CD4-positive, CD25-positive, alpha-beta regulatory T cell (primary cell): ENCODE data around the gene PET100. TPM values are rescaled to one million over a fixed set of nuclear protein-coding genes. Genes with fewer than 3 reads are reported as not detected.

Experiments
- ATAC-seq, 2 donors: fragments of 150-1000 bp; cut with Tn5 transposase; one replicate each; pipeline ENCODE4 v1.10.0; 2021; ENCODE audit warnings: low read depth in 2 of 2, moderate number of reproducible peaks in 2 of 2, moderate library complexity in 1 of 2
- DNase-seq, 3 donors: peaks; one replicate each; pipeline versions ENCODE4 v3.0.0 to v3.0.0-alpha.2; 2012 to 2022; ENCODE audit warnings: mixed read lengths in 1 of 3
- H3K27ac ChIP-seq: one replicate; pipeline ENCODE4 v1.7.0; 2013; ENCODE audit warnings: mild to moderate bottlenecking, low read length; ENCODE audit not compliant: insufficient read depth, poor library complexity, severe bottlenecking
- H3K27me3 ChIP-seq: one replicate; pipeline ENCODE4 v1.7.0; 2013; ENCODE audit warnings: low read length; ENCODE audit not compliant: control insufficient read depth, insufficient read depth
- H3K36me3 ChIP-seq: one replicate; pipeline ENCODE4 v1.7.0; 2013; ENCODE audit warnings: mild to moderate bottlenecking, low read length, moderate library complexity; ENCODE audit not compliant: control insufficient read depth, insufficient read depth
- H3K4me1 ChIP-seq: 2 replicates; pipeline ENCODE4 v1.7.0; 2013; ENCODE audit warnings: mild to moderate bottlenecking, low read length; ENCODE audit not compliant: insufficient read depth, control insufficient read depth, poor library complexity, severe bottlenecking
- H3K4me3 ChIP-seq: one replicate; pipeline ENCODE4 v1.7.0; 2013; ENCODE audit warnings: low read depth, mild to moderate bottlenecking, low read length, moderate library complexity
- H3K9me3 ChIP-seq, 2 experiments: 1 replicate in 1 of 2; 2 replicates in 1 of 2; pipeline ENCODE4 v1.7.0; 2013; ENCODE audit warnings: low read length in 2 of 2, mild to moderate bottlenecking in 1 of 2, moderate library complexity in 1 of 2; ENCODE audit not compliant: control insufficient read depth in 2 of 2
- H3K27ac Mint-ChIP-seq, 3 donors: one replicate each; pipeline ENCODE4 v1.8.0; 2020 to 2022; ENCODE audit warnings: mild to moderate bottlenecking in 3 of 3, mixed read lengths in 3 of 3, moderate library complexity in 2 of 3
- H3K27me3 Mint-ChIP-seq: one replicate; pipeline ENCODE4 v1.8.0; 2022; ENCODE audit warnings: mild to moderate bottlenecking, mixed read lengths
- H3K36me3 Mint-ChIP-seq: one replicate; pipeline ENCODE4 v1.8.0; 2020; ENCODE audit warnings: mixed read lengths
- H3K4me1 Mint-ChIP-seq, 4 donors: one replicate each; pipeline ENCODE4 v1.8.0; 2020 to 2022; ENCODE audit warnings: mixed read lengths in 4 of 4, mild to moderate bottlenecking in 1 of 4
- H3K4me3 Mint-ChIP-seq, 4 donors: one replicate each; pipeline ENCODE4 v1.8.0; 2020 to 2022; ENCODE audit warnings: mild to moderate bottlenecking in 4 of 4, mixed read lengths in 4 of 4, moderate library complexity in 3 of 4
- H3K9me3 Mint-ChIP-seq, 7 donors: one replicate each; pipeline ENCODE4 v1.8.0; 2020 to 2022; ENCODE audit warnings: mixed read lengths in 7 of 7, mild to moderate bottlenecking in 3 of 7, moderate library complexity in 2 of 7
- polyA plus RNA-seq, 4 donors: library from polyadenylated mRNA; unstranded; fragments of 300-500 nt; fragmentation: Illumina TruSeq; gene quantifications; one replicate each; pipeline ENCODE4 v1.2.3, GENCODE V29; 2021
- total RNA-seq: library from RNA; stranded (reverse); gene quantifications from one replicate; pipeline ENCODE4 v1.2.3, GENCODE V29; 2022

The PET100 gene
- total and polyA plus RNA-seq, 5 donors from 2014 or later, result 116 to 500 (median 298) TPM

DNA sequence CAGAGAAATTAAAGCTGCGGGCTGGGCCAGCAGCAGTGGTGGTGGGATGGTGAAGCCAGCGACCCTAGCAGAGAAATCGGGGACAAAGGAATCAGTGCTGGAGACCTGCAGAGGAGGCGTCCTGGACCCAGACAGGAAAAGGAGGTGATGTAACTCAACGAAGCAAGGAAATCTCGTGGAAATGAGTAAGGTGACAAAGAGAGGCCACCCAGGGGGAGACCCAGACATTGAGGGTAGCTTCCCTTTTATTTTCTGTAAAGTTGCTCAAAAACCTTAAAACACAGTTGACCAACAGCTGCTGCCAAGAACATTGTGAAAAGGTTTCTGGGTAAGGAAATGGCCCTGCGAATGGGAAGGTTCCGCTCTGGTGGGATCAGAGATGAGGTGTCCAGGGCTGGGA, 26.0 kb downstream of the PET100 start:
- Mint-ChIP-seq H3K4me1 (peaks cover 12 to 32% (median 22%) of the 10 kb centered on the region in 4 donors), H3K27me3 (peaks cover 8% of the 10 kb centered on the region), H3K4me3 (no peak overlapping the region), H3K27ac (no peak overlapping the region), H3K9me3 (no peaks in the 10 kb centered on the region), H3K36me3 (no peaks in the 10 kb centered on the region)
- H3K9me3 ChIP-seq, result no peaks in the 10 kb centered on the region
- H3K4me1 ChIP-seq, result peaks cover 20% of the 10 kb centered on the region
- DNase-seq (no peak), ATAC-seq (no peak)
- no peak overlapping the region for H3K27ac ChIP-seq
- no peak overlapping the region for H3K4me3 ChIP-seq
- H3K36me3 ChIP-seq, result no peaks in the 10 kb centered on the region
- H3K27me3 ChIP-seq, result no peaks in the 10 kb centered on the region

DNA sequence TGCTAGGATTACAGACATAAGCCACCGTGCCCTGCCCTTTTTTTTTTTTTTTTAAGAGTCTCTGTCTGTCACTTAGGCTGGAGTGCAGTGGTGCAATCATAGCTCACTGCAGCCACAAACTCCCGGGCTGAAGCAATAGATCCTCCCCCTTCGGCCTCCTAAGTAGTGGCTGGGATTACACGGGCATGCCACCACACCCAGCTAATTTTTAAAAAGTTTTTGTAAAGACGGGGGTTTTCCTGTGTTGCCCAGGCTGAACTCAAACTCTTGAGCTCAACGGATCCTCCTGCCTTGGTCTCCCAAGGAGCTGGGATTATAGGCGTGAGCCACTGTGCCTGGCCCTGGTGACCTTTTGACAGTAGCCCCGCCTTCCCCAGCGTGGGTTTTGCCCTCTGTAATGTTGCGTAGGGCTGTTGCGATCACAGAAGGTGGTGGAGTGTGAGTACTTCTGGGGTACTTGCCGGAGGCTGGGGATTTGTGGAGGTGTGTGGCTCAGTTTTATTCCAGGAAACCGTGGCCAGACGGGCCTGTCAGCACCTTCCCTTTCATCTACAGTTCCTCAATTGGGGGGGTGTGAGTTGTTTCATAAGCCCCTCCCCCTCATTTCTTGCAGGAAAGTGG, 27.6 kb downstream of the PET100 start:
- Mint-ChIP-seq H3K4me3 (peak overlapping the region in 3 of 4 donors; percentile 33 to 79 (median 56)), H3K9me3 (no peaks in the 10 kb centered on the region), H3K27me3 (peaks cover 2% of the 10 kb centered on the region), H3K4me1 (peaks cover 7 to 28% (median 19%) of the 10 kb centered on the region in 4 donors), H3K27ac (peak overlapping the region; percentile 20 to 91 (median 20)), H3K36me3 (no peaks in the 10 kb centered on the region)
- Histone ChIP-seq H3K4me1 (peaks cover 16% of the 10 kb centered on the region), H3K9me3 (no peaks in the 10 kb centered on the region), H3K27me3 (no peaks in the 10 kb centered on the region), H3K4me3 (no peak overlapping the region), H3K36me3 (no peaks in the 10 kb centered on the region), H3K27ac (no peak overlapping the region)
- ATAC-seq (peak in 1 of 2 donors; percentile 11), DNase-seq (peak in 1 of 3 donors; percentile 61)

DNA sequence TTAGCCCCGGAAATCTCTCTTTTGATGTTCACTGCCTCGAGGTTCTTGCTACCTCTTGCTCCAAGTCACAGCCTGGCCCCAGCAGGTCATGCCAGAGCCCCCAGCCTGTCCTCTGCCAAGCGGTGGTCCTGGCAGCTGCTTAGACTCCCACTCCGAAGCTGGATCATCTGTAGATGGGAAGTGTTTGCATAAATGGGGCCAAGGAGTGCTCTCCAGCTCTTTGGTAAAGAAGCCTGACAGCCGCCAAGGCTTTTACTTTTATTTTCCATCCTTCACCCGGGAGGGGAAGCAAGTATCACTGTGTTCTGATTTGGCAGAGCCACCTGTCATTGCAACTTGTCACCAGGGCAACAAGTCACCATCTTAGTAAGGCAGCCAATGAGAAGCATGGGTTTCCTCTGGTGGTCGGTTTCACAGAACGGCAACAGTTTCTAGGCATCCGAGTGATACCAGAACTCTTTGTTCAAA, 28.7 kb downstream of the PET100 start:
- Mint-ChIP-seq H3K27me3 (peaks cover 6% of the 10 kb centered on the region), H3K4me1 (peaks cover 6 to 22% (median 14%) of the 10 kb centered on the region in 4 donors), H3K4me3 (peak overlapping the region; percentile 36 to 79 (median 78)), H3K27ac (peak overlapping the region; percentile 34 to 91 (median 53)), H3K9me3 (no peaks in the 10 kb centered on the region), H3K36me3 (no peaks in the 10 kb centered on the region)
- H3K4me1 ChIP-seq, result peaks cover 14% of the 10 kb centered on the region
- ATAC-seq (peak; percentile 89 to 92), DNase-seq (peak; percentile 20 to 92 (median 63))
- H3K36me3 ChIP-seq, result no peaks in the 10 kb centered on the region
- H3K27me3 ChIP-seq, result no peaks in the 10 kb centered on the region
- peak overlapping the region; percentile 52 for H3K4me3 ChIP-seq
- no peaks in the 10 kb centered on the region for H3K9me3 ChIP-seq
- H3K27ac ChIP-seq, result peak overlapping the region; percentile 67

DNA sequence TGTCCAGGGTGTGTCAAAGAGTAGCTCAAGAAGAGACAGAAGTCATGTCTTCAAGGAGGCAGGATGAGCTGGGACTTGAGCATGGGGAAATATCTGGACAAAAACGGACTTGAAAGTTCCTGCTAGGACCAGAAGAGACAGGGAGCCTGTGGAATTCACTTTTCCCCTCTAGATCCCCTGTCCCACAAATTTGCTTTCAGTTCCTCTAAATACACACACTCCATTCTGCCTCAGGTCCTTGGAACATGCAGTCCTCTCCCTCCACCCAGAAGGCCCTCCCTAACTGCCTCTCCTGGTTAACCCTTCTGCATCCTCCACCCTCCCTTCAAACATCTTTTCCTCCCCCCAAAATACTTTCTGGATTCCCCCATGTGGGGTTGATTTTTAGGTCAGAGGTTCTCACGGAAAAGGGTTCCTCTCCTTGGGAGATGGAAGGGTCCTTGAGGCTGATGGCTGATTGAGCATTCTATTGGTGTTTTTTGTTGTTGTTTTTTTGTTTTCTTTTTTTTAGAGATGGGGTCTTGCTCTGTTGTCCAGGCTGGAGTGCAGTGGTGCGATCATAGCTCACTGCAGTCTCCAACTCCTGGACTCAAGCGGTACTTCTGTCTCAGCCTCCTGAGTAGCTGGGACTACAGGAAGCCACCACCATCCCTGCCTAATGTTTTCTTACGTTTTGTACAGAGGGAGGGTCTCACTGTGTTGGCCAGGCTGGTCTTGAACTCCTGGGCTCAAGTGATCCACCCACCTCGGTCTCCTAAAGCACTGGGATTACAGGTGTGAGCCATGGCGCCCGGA, 32.3 kb downstream of the PET100 start:
- no peaks in the 10 kb centered on the region for H3K36me3 ChIP-seq
- DNase-seq (no peak), ATAC-seq (no peak)
- peak overlapping the region in 1 of 4 donors; percentile 38 for H3K4me3 Mint-ChIP-seq
- H3K4me1 Mint-ChIP-seq, result peaks cover 6 to 21% (median 12%) of the 10 kb centered on the region in 4 donors
- H3K9me3 Mint-ChIP-seq, result no peaks in the 10 kb centered on the region
- no peak overlapping the region for H3K4me3 ChIP-seq
- no peaks in the 10 kb centered on the region for H3K27me3 ChIP-seq
- no peak overlapping the region for H3K27ac ChIP-seq
- H3K27me3 Mint-ChIP-seq, result peaks cover 22% of the 10 kb centered on the region
- peaks cover 14% of the 10 kb centered on the region for H3K4me1 ChIP-seq
- H3K9me3 ChIP-seq, result no peaks in the 10 kb centered on the region
- no peaks in the 10 kb centered on the region for H3K36me3 Mint-ChIP-seq
- peak overlapping the region in 1 of 3 donors; percentile 64 for H3K27ac Mint-ChIP-seq

DNA sequence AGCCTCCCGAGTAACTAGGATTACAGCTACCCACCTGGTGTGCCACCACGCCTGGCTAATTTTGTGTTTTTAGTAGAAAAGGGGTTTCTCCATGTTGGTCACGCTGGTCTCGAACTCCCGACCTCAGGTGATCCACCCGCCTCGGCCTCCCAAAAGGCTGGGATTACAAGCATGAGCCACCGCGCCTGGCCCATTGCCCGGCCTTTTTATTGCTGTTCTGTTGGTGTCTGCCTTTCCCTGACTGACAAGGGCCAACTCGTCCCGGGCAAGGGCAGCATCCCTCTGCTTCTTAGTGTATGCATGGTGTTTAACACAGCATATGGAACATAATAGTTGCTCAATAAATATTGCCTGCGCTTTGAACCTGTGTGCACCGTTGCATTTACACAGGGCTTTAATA, 33.1 kb downstream of the PET100 start:
- no peak for ATAC-seq

DNA sequence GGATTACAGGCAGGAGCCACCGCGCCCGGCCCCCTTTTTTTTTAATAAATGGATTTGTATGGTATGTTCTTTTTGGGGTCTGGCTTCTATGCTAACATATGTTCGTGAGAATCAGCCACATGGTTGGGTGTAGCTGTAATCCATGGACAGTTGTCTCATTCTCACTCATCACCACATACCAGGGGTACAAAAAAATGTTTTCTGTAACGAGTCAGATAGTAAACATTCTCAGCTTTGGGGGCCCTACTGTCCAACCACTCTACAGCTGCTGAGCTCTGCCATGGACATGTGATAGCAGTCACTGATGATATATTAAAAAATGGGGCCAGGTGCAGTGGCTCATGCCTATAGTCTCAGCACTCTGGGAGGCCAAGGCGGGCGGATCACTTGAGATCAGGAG, 34.1 kb downstream of the PET100 start:
- no peaks in the 10 kb centered on the region for H3K9me3 Mint-ChIP-seq
- Histone ChIP-seq H3K4me1 (no peaks in the 10 kb centered on the region), H3K36me3 (no peaks in the 10 kb centered on the region), H3K27ac (no peak overlapping the region), H3K4me3 (no peak overlapping the region), H3K9me3 (no peaks in the 10 kb centered on the region), H3K27me3 (no peaks in the 10 kb centered on the region)
- no peak overlapping the region for H3K4me3 Mint-ChIP-seq
- H3K27ac Mint-ChIP-seq, result peak overlapping the region in 1 of 3 donors; percentile 56
- H3K27me3 Mint-ChIP-seq, result peaks cover 25% of the 10 kb centered on the region
- peaks cover 0 to 5% (median 0%) of the 10 kb centered on the region in 4 donors for H3K4me1 Mint-ChIP-seq
- no peaks in the 10 kb centered on the region for H3K36me3 Mint-ChIP-seq
- no peak for DNase-seq
- ATAC-seq, result no peak

More for the DNA sequence above, 33.1 kb downstream of the PET100 start:
- Histone ChIP-seq H3K9me3 (no peaks in the 10 kb centered on the region), H3K36me3 (no peaks in the 10 kb centered on the region), H3K27ac (no peak overlapping the region), H3K27me3 (no peaks in the 10 kb centered on the region), H3K4me3 (no peak overlapping the region), H3K4me1 (peaks cover 7% of the 10 kb centered on the region)
- no peak for DNase-seq
- H3K9me3 Mint-ChIP-seq, result no peaks in the 10 kb centered on the region
- peaks cover 25% of the 10 kb centered on the region for H3K27me3 Mint-ChIP-seq
- no peaks in the 10 kb centered on the region for H3K36me3 Mint-ChIP-seq
- no peak overlapping the region for H3K27ac Mint-ChIP-seq
- peak overlapping the region in 1 of 4 donors; percentile 69 for H3K4me3 Mint-ChIP-seq
- H3K4me1 Mint-ChIP-seq, result peaks cover 6 to 14% (median 8%) of the 10 kb centered on the region in 4 donors

DNA sequence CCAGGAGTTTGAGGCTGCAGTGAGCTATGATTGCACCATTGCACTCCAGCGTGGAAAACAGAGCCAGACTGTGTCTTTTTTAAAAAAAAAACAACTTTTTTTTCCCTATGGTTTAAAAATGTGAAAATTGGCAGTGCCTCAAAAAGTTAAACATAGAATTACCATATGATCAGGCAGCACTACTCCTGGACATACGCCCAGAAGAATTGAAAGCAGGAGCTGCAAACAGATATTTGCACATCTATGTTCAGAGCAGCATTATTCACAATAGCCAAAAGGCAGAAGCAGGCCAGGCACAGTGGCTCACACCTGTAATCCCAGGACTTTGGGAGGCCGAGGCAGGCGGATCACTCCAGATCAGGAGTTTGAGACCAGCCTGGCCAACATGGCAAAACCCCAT, 35.5 kb downstream of the PET100 start:
- Histone ChIP-seq H3K36me3 (no peaks in the 10 kb centered on the region), H3K4me1 (peaks cover under 1% of the 10 kb centered on the region), H3K27me3 (no peaks in the 10 kb centered on the region), H3K27ac (no peak overlapping the region), H3K4me3 (no peak overlapping the region), H3K9me3 (no peaks in the 10 kb centered on the region)
- H3K4me3 Mint-ChIP-seq, result no peak overlapping the region
- no peak for DNase-seq
- peaks cover 0 to under 1% (median under 1%) of the 10 kb centered on the region in 4 donors for H3K4me1 Mint-ChIP-seq
- ATAC-seq, result no peak
- H3K27ac Mint-ChIP-seq, result no peak overlapping the region
- no peaks in the 10 kb centered on the region for H3K9me3 Mint-ChIP-seq
- H3K27me3 Mint-ChIP-seq, result peaks cover 29% of the 10 kb centered on the region
- no peaks in the 10 kb centered on the region for H3K36me3 Mint-ChIP-seq
